H9 (cell line): ENCODE measurements around the gene COL8A1. TPM values are rescaled to one million over a fixed set of nuclear protein-coding genes. Genes with fewer than 3 reads are reported as not detected.

Experiments used
- DNase-seq: peaks from one replicate; pipeline ENCODE4 v3.0.0-alpha.2; 2017
- H2AFZ ChIP-seq: one replicate; pipeline ENCODE4 v1.6.1; 2013; ENCODE audit warnings: mild to moderate bottlenecking, low read length, control low read depth, moderate library complexity
- H2AK5ac ChIP-seq: 2 replicates; pipeline ENCODE4 v1.6.1; 2013; ENCODE audit warnings: low read length, control low read depth, mixed read lengths; ENCODE audit not compliant: insufficient read length
- H2BK120ac ChIP-seq: one replicate; pipeline ENCODE4 v1.6.1; 2013; ENCODE audit warnings: low read depth, mild to moderate bottlenecking, low read length, control low read depth, inconsistent platforms; ENCODE audit not compliant: poor library complexity, severe bottlenecking
- H2BK12ac ChIP-seq: 2 replicates; pipeline ENCODE4 v1.6.1; 2013; ENCODE audit warnings: low read length, control low read depth, mixed read lengths, low read depth; ENCODE audit not compliant: insufficient read length
- H2BK15ac ChIP-seq: 2 replicates; pipeline ENCODE4 v1.6.1; 2013; ENCODE audit warnings: low read depth, low read length, control low read depth
- H2BK20ac ChIP-seq: one replicate; pipeline ENCODE4 v1.6.1; 2013; ENCODE audit warnings: low read depth, mild to moderate bottlenecking, low read length, control low read depth, inconsistent platforms; ENCODE audit not compliant: poor library complexity, severe bottlenecking
- H2BK5ac ChIP-seq: 2 replicates; pipeline ENCODE4 v1.6.1; 2013; ENCODE audit warnings: low read length, control low read depth, mixed read lengths; ENCODE audit not compliant: insufficient read length
- H3K14ac ChIP-seq: 2 replicates; pipeline ENCODE4 v1.6.1; 2013; ENCODE audit warnings: low read length, control low read depth; ENCODE audit not compliant: insufficient read depth
- H3K18ac ChIP-seq: 2 replicates; pipeline ENCODE4 v1.6.1; 2013; ENCODE audit warnings: low read depth, mild to moderate bottlenecking, mixed read lengths, low read length, control low read depth; ENCODE audit not compliant: insufficient read length
- H3K23ac ChIP-seq: 2 replicates; pipeline ENCODE4 v1.6.1; 2013; ENCODE audit warnings: low read length, control low read depth, mixed read lengths, low read depth; ENCODE audit not compliant: insufficient read length
- H3K23me2 ChIP-seq: 2 replicates; pipeline ENCODE4 v1.6.1; 2013; ENCODE audit warnings: low read depth, mild to moderate bottlenecking, mixed read lengths, low read length, control low read depth; ENCODE audit not compliant: insufficient read length, poor library complexity, severe bottlenecking
- H3K27ac ChIP-seq: 2 replicates; pipeline ENCODE4 v1.5.1; 2013; ENCODE audit warnings: low read length, control low read depth, mixed read lengths, low read depth; ENCODE audit not compliant: insufficient read length
- H3K27me3 ChIP-seq: 2 replicates; pipeline ENCODE4 v1.6.1; 2013; ENCODE audit warnings: low read length, control low read depth, inconsistent platforms; ENCODE audit not compliant: insufficient read depth
- H3K4ac ChIP-seq: 2 replicates; pipeline ENCODE4 v1.6.1; 2013; ENCODE audit warnings: low read depth, mild to moderate bottlenecking, control low read depth, inconsistent platforms, low read length, moderate library complexity
- H3K4me1 ChIP-seq: 2 replicates; pipeline ENCODE4 v1.6.1; 2013; ENCODE audit warnings: low read length, control low read depth, inconsistent platforms; ENCODE audit not compliant: insufficient read depth
- H3K4me2 ChIP-seq: 2 replicates; pipeline ENCODE4 v1.6.1; 2013; ENCODE audit warnings: low read length, control low read depth, mixed read lengths; ENCODE audit not compliant: insufficient read length, insufficient read depth
- H3K56ac ChIP-seq: 2 replicates; pipeline ENCODE4 v1.6.1; 2013; ENCODE audit warnings: low read depth, mild to moderate bottlenecking, mixed read lengths, low read length, control low read depth; ENCODE audit not compliant: insufficient read length
- H3K79me1 ChIP-seq: 2 replicates; pipeline ENCODE4 v1.6.1; 2013; ENCODE audit warnings: low read depth, mild to moderate bottlenecking, moderate library complexity, low read length, control low read depth, inconsistent platforms; ENCODE audit not compliant: insufficient read depth, poor library complexity, severe bottlenecking
- H3K79me2 ChIP-seq: 2 replicates; pipeline ENCODE4 v1.6.1; 2013; ENCODE audit warnings: low read length, control low read depth, inconsistent platforms; ENCODE audit not compliant: insufficient read depth
- H3K9ac ChIP-seq: 2 replicates; pipeline ENCODE4 v1.6.1; 2013; ENCODE audit warnings: low read length, control low read depth, mixed read lengths; ENCODE audit not compliant: insufficient read length; ENCODE audit errors: extremely low read depth
- H3K9me3 ChIP-seq: one replicate; pipeline ENCODE4 v1.6.1; 2013; ENCODE audit warnings: low read depth, low read length, inconsistent platforms; ENCODE audit not compliant: control insufficient read depth
- H3T11ph ChIP-seq: one replicate; pipeline ENCODE4 v1.6.1; 2013; ENCODE audit warnings: mild to moderate bottlenecking, low read length, control low read depth, inconsistent platforms
- H4K20me1 ChIP-seq: one replicate; pipeline ENCODE4 v1.6.1; 2013; ENCODE audit not compliant: control insufficient read depth, insufficient read length, insufficient read depth
- H4K5ac ChIP-seq: 2 replicates; pipeline ENCODE4 v1.6.1; 2013; ENCODE audit warnings: low read depth, mild to moderate bottlenecking, mixed read lengths, low read length, control low read depth; ENCODE audit not compliant: insufficient read length
- H4K8ac ChIP-seq: replicated peaks from 2 replicates; pipeline ENCODE4 v1.6.1; 2013; ENCODE audit warnings: low read length, control low read depth, mixed read lengths, low read depth; ENCODE audit not compliant: insufficient read length
- H4K91ac ChIP-seq: 2 replicates; pipeline ENCODE4 v1.6.1; 2013; ENCODE audit warnings: low read depth, mild to moderate bottlenecking, moderate library complexity, mixed read lengths, low read length, control low read depth; ENCODE audit not compliant: insufficient read length
- H3K27ac Mint-ChIP-seq, 3 experiments: 2 replicates in 2 of 3; 3 replicates in 1 of 3; pipeline ENCODE4 v1.8.0; 2020 to 2021; ENCODE audit warnings: mixed read lengths in 3 of 3, mild to moderate bottlenecking in 1 of 3, moderate library complexity in 1 of 3
- H3K27me3 Mint-ChIP-seq: 2 replicates; pipeline ENCODE4 v1.8.0; 2021; ENCODE audit warnings: low read depth, mild to moderate bottlenecking, moderate library complexity, mixed read lengths
- H3K36me3 Mint-ChIP-seq, 3 experiments: 2 replicates in 2 of 3; 3 replicates in 1 of 3; pipeline ENCODE4 v1.8.0; 2020 to 2021; ENCODE audit warnings: low read depth in 3 of 3, mixed read lengths in 3 of 3; ENCODE audit not compliant: insufficient read depth in 1 of 3
- H3K4me1 Mint-ChIP-seq, 2 experiments: 2 replicates each; pipeline ENCODE4 v1.8.0; 2020; ENCODE audit warnings: mixed read lengths in 2 of 2
- H3K4me3 Mint-ChIP-seq, 2 experiments: 2 replicates in 1 of 2; 3 replicates in 1 of 2; pipeline ENCODE4 v1.8.0; 2020 to 2021; ENCODE audit warnings: mild to moderate bottlenecking in 2 of 2, mixed read lengths in 2 of 2, moderate library complexity in 1 of 2
- H3K9me3 Mint-ChIP-seq, 2 experiments: 2 replicates in 1 of 2; 3 replicates in 1 of 2; pipeline ENCODE4 v1.8.0; 2020; ENCODE audit warnings: mild to moderate bottlenecking in 2 of 2, mixed read lengths in 2 of 2, moderate library complexity in 1 of 2
- CTCF ChIP-seq: fragments of 200-600 bp; sonication (generic); conservative IDR thresholded peaks from 3 replicates; pipeline ENCODE4 v1.8.0; 2021; ENCODE audit warnings: antibody characterized with exemption, mild to moderate bottlenecking
- WGBS: extraction: QIAGEN DNeasy Blood & Tissue Kit; methylation state at CpG from one replicate; pipeline ENCODE4 v1.1.7; 2013; ENCODE audit warnings: missing lambda C conversion rate, low lambda C conversion rate, mixed read lengths; ENCODE audit not compliant: insufficient read length; ENCODE audit errors: extremely low coverage; 5-methylcytosine and 5-hydroxymethylcytosine counted together
- total RNA-seq: library from RNA; stranded (reverse); gene quantifications from 2 replicates; pipeline ENCODE4 v1.2.1, GENCODE V29; 2021

Gene COL8A1
- total RNA-seq, 1 experiment from 2014 or later, result 0.17 TPM

- Mint-ChIP-seq H3K27me3 (peaks cover 42% of the 10 kb centered on the region), H3K36me3 (no peaks in the 10 kb centered on the region), H3K4me1 (peaks cover 35 to 39% of the 10 kb centered on the region in 2 experiments), H3K4me3 (no peak overlapping the region), H3K9me3 (no peaks in the 10 kb centered on the region), H3K27ac (no peak overlapping the region)
- Histone ChIP-seq H4K20me1 (no peaks in the 10 kb centered on the region), H3K79me2 (no peaks in the 10 kb centered on the region), H3K9ac (no peak overlapping the region), H4K8ac (no peak overlapping the region), H4K5ac (no peak overlapping the region), H4K91ac (no peak overlapping the region), H3K4ac (no peak overlapping the region), H3K9me3 (no peaks in the 10 kb centered on the region), H3K4me2 (no peak overlapping the region), H3K79me1 (no peaks in the 10 kb centered on the region), H3K23me2 (peaks cover 19% of the 10 kb centered on the region), H3K27ac (no peak overlapping the region), H2BK5ac (no peak overlapping the region), H2BK15ac (no peak overlapping the region), H2BK120ac (no peak overlapping the region), H3K23ac (no peak overlapping the region), H3K18ac (no peak overlapping the region), H3K14ac (no peak overlapping the region), H2BK20ac (no peak overlapping the region), H2AK5ac (no peak overlapping the region), H2AFZ (no peak overlapping the region), H3K56ac (no peak overlapping the region), H3K4me1 (no peaks in the 10 kb centered on the region; the same call in 1 of the 2 replicates), H3K27me3 (peaks cover 5% of the 10 kb centered on the region; the same call in 1 of the 2 replicates), H3T11ph (no peak overlapping the region), H2BK12ac (no peak overlapping the region)
- no peak for DNase-seq
- WGBS, result no CpG with 5 or more reads among the region's 2 CpGs
- TF ChIP-seq CTCF, result no peak
Observed at GRCh38 chr3:99641480-99641879, 3.1 kb downstream of the COL8A1 start.
